Type B pancreatic cell (in vitro differentiated cells): ENCODE data around the gene C10orf90. TPM values are rescaled to one million over a fixed set of nuclear protein-coding genes. Genes with fewer than 3 reads are reported as not detected.

Experiments
- total RNA-seq: library from RNA; stranded (reverse); gene quantifications from 2 replicates; pipeline ENCODE4 v1.2.1, GENCODE V29; 2021; ENCODE audit warnings: low replicate concordance

C10orf90 gene
- total RNA-seq, 1 donor from 2014 or later = 1.5 TPM

Other genes with a start within 250 kb of the C10orf90 start
- 61.6 and 67.4 TPM in 2 replicates for gene DOCK1, start 234.7 kb upstream of the C10orf90 start, total RNA-seq